Measurements from ENCODE around the gene ARG2.

DNA sequence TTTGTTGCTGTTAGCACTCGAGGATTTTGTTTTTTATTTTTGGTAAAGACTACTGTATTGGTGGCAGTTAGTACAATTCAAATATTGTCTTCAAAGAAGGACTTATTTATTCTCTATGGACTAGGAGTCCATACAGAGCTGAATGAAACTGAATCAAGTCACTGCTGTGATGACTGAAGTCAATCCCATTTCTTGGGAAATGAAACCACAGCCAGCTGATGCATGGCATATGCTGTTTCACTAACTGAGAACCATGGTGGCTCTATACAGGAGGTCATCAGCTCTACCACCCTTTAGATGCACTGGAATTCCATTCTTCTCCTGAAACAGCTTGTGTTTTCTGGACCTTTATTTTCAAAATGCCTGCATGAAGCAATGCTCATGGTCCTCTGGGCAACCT, 32.5 kb downstream of the ARG2 start:
- TF ChIP-seq, protein P1, sequence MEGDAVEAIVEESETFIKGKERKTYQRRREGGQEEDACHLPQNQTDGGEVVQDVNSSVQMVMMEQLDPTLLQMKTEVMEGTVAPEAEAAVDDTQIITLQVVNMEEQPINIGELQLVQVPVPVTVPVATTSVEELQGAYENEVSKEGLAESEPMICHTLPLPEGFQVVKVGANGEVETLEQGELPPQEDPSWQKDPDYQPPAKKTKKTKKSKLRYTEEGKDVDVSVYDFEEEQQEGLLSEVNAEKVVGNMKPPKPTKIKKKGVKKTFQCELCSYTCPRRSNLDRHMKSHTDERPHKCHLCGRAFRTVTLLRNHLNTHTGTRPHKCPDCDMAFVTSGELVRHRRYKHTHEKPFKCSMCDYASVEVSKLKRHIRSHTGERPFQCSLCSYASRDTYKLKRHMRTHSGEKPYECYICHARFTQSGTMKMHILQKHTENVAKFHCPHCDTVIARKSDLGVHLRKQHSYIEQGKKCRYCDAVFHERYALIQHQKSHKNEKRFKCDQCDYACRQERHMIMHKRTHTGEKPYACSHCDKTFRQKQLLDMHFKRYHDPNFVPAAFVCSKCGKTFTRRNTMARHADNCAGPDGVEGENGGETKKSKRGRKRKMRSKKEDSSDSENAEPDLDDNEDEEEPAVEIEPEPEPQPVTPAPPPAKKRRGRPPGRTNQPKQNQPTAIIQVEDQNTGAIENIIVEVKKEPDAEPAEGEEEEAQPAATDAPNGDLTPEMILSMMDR (IDR thresholded peaks at IDR 0.05) = no peak
- no peak for TF ChIP-seq POLR2A (IDR thresholded peaks at IDR 0.05)

All from Peyer's patch (tissue), 4 donors.